Retina (tissue), 1 donor: ENCODE results near the gene FER1L5.

Experiments
- DNase-seq: peaks from one replicate; pipeline ENCODE4 v3.0.0-alpha.2; 2016

FER1L5 gene

GRCh38 chr2:96683307-96683706 is 40.7 kb downstream of the FER1L5 start:
- no peak for DNase-seq

- DNase-seq: peak; percentile 22
Measured at GRCh38 chr2:96683972-96684820, 41.6 kb downstream of the FER1L5 start.

GRCh38 chr2:96684883-96685576 is 42.5 kb downstream of the FER1L5 start:
- DNase-seq: peak; percentile 17

GRCh38 chr2:96685577-96686459 is 43.3 kb downstream of the FER1L5 start:
- peak; percentile 44 for DNase-seq

- DNase-seq: no peak
Measured at GRCh38 chr2:96687266-96687665, 44.7 kb downstream of the FER1L5 start.

GRCh38 chr2:96687711-96688640 is 45.4 kb downstream of the FER1L5 start:
- no peak for DNase-seq

- DNase-seq: no peak
Measured at GRCh38 chr2:96688649-96689430, 46.3 kb downstream of the FER1L5 start.

- DNase-seq: no peak
Measured at GRCh38 chr2:96689431-96689991, 46.9 kb downstream of the FER1L5 start.

- no peak for DNase-seq
Measured at GRCh38 chr2:96690306-96691021, 47.9 kb downstream of the FER1L5 start.

GRCh38 chr2:96691022-96691612 is 48.6 kb downstream of the FER1L5 start:
- DNase-seq: no peak

- peak; percentile 14 for DNase-seq
Measured at GRCh38 chr2:96692094-96692971, 49.8 kb downstream of the FER1L5 start.

GRCh38 chr2:96693286-96694200 is 51.0 kb downstream of the FER1L5 start:
- no peak for DNase-seq

- DNase-seq: no peak
Measured at GRCh38 chr2:96694279-96694678, 51.7 kb downstream of the FER1L5 start.

GRCh38 chr2:96694816-96695455 is 52.4 kb downstream of the FER1L5 start:
- no peak for DNase-seq

- no peak for DNase-seq
Measured at GRCh38 chr2:96695602-96696001, 53.0 kb downstream of the FER1L5 start.

- DNase-seq: no peak
Measured at GRCh38 chr2:96697476-96697875, 54.9 kb downstream of the FER1L5 start.
